Natural killer cell (primary cell): ENCODE data around the gene FIZ1. TPM values are rescaled to one million over a fixed set of nuclear protein-coding genes. Genes with fewer than 3 reads are reported as not detected.

Experiments used
- ATAC-seq, 3 donors: fragments of 150-1000 bp in 2 of 3; fragments of 200-7000 bp in 1 of 3; cut with Tn5 transposase; 1 replicate in 1 of 3; 2 replicates in 2 of 3; pipeline ENCODE4 v1.10.0; 2021; ENCODE audit warnings: mild to moderate bottlenecking in 2 of 3, moderate library complexity in 2 of 3
- DNase-seq, 2 donors: peaks; one replicate each; pipeline versions ENCODE4 v3.0.0 to v3.0.0-alpha.2; 2013 to 2021; ENCODE audit warnings: mixed read lengths in 1 of 2
- H3K27ac ChIP-seq: one replicate; pipeline ENCODE4 v1.5.1; 2013; ENCODE audit warnings: mild to moderate bottlenecking, low read length
- H3K27me3 ChIP-seq: one replicate; pipeline ENCODE4 v1.6.1; 2013; ENCODE audit warnings: low read length; ENCODE audit not compliant: control insufficient read depth, insufficient read depth
- H3K36me3 ChIP-seq: one replicate; pipeline ENCODE4 v1.6.1; 2013; ENCODE audit warnings: low read length; ENCODE audit not compliant: control insufficient read depth, insufficient read depth
- H3K4me1 ChIP-seq: one replicate; pipeline ENCODE4 v1.6.1; 2013; ENCODE audit warnings: low read length; ENCODE audit not compliant: control insufficient read depth, insufficient read depth
- H3K4me3 ChIP-seq: one replicate; pipeline ENCODE4 v1.5.1; 2013; ENCODE audit warnings: low read length
- H3K9me3 ChIP-seq: one replicate; pipeline ENCODE4 v1.6.1; 2013; ENCODE audit warnings: low read length; ENCODE audit not compliant: control insufficient read depth, insufficient read depth
- H3K27ac Mint-ChIP-seq, 2 donors: one replicate each; pipeline ENCODE4 v1.8.0; 2022; ENCODE audit warnings: mild to moderate bottlenecking in 2 of 2, mixed read lengths in 2 of 2, moderate library complexity in 1 of 2
- H3K27me3 Mint-ChIP-seq, 2 donors: one replicate each; pipeline ENCODE4 v1.8.0; 2022; ENCODE audit warnings: low read depth in 2 of 2, mixed read lengths in 2 of 2
- H3K36me3 Mint-ChIP-seq: one replicate; pipeline ENCODE4 v1.8.0; 2022; ENCODE audit warnings: mixed read lengths
- H3K4me1 Mint-ChIP-seq, 2 donors: one replicate each; pipeline ENCODE4 v1.8.0; 2022; ENCODE audit warnings: mixed read lengths in 2 of 2
- H3K4me3 Mint-ChIP-seq: one replicate; pipeline ENCODE4 v1.8.0; 2022; ENCODE audit warnings: mild to moderate bottlenecking, moderate library complexity, mixed read lengths
- H3K9me3 Mint-ChIP-seq, 2 donors: one replicate each; pipeline ENCODE4 v1.8.0; 2022; ENCODE audit warnings: mixed read lengths in 2 of 2
- CTCF ChIP-seq: fragments of 200-600 bp; IDR thresholded peaks from one replicate; pipeline ENCODE4 v1.8.0; 2022; ENCODE audit warnings: antibody characterized with exemption
- WGBS: methylation state at CpG from one replicate; pipeline ENCODE4 v1.1.7; 2013; ENCODE audit warnings: missing lambda C conversion rate; ENCODE audit not compliant: insufficient coverage; 5-methylcytosine and 5-hydroxymethylcytosine counted together
- intact Hi-C: fragments of 100-400 bp; cut with micrococcal nuclease; formaldehyde crosslinking; loops from one replicate; pipeline ENCODE4 v1.14.2; 2022
- total RNA-seq, 4 donors: library from RNA; stranded (reverse); fragments of 120-200 nt in 1 of 4; gene quantifications; one replicate each; pipeline versions ENCODE4 v1.2.3 to v1.2.4, GENCODE V29; 2013 to 2022

The FIZ1 gene
- total RNA-seq, 3 donors from 2014 or later (not counting 1 experiment from before 2014, with no cell fraction given): 8.5 to 18.2 (median 10.3) TPM

GRCh38 chr19:55566823-55567222 lies 32.5 kb downstream of the FIZ1 start:
- Histone ChIP-seq H3K36me3 (no peaks in the 10 kb centered on the region), H3K4me3 (no peak overlapping the region), H3K27me3 (peaks cover 2% of the 10 kb centered on the region), H3K4me1 (no peaks in the 10 kb centered on the region), H3K9me3 (no peaks in the 10 kb centered on the region), H3K27ac (no peak overlapping the region)
- H3K4me1 Mint-ChIP-seq: no peaks in the 10 kb centered on the region
- H3K4me3 Mint-ChIP-seq: no peak overlapping the region
- TF ChIP-seq CTCF: no peak
- H3K27ac Mint-ChIP-seq: no peak overlapping the region
- ATAC-seq (no peak), DNase-seq (no peak)
- peaks cover 0 to 12% of the 10 kb centered on the region in 2 donors for H3K27me3 Mint-ChIP-seq
- intact Hi-C loops: no loop called here
- 68% methylated on average over 9 of the region's 9 CpGs for WGBS
- no peaks in the 10 kb centered on the region for H3K9me3 Mint-ChIP-seq
- no peaks in the 10 kb centered on the region for H3K36me3 Mint-ChIP-seq

- Mint-ChIP-seq H3K4me1 (no peaks in the 10 kb centered on the region), H3K9me3 (no peaks in the 10 kb centered on the region), H3K27ac (no peak overlapping the region), H3K27me3 (peaks cover 0 to 15% of the 10 kb centered on the region in 2 donors), H3K4me3 (no peak overlapping the region), H3K36me3 (no peaks in the 10 kb centered on the region)
- intact Hi-C loops: no loop called here
- TF ChIP-seq CTCF: no peak
- H3K4me1 ChIP-seq: no peaks in the 10 kb centered on the region
- DNase-seq (no peak), ATAC-seq (no peak)
- H3K36me3 ChIP-seq: no peaks in the 10 kb centered on the region
- WGBS: 85% methylated on average over 12 of the region's 12 CpGs
- H3K4me3 ChIP-seq: no peak overlapping the region
- H3K27ac ChIP-seq: no peak overlapping the region
- H3K27me3 ChIP-seq: peaks cover 2% of the 10 kb centered on the region
- H3K9me3 ChIP-seq: peaks cover 8% of the 10 kb centered on the region
Observed at GRCh38 chr19:55563261-55563690, 36.0 kb downstream of the FIZ1 start.

GRCh38 chr19:55559684-55560083 lies 39.6 kb downstream of the FIZ1 start:
- Mint-ChIP-seq H3K9me3 (no peaks in the 10 kb centered on the region), H3K36me3 (no peaks in the 10 kb centered on the region), H3K27ac (no peak overlapping the region), H3K4me3 (no peak overlapping the region), H3K27me3 (peaks cover 0 to 5% of the 10 kb centered on the region in 2 donors), H3K4me1 (no peaks in the 10 kb centered on the region)
- no peaks in the 10 kb centered on the region for H3K36me3 ChIP-seq
- intact Hi-C loops: no loop called here
- no peaks in the 10 kb centered on the region for H3K4me1 ChIP-seq
- WGBS: 89% methylated on average over 9 of the region's 9 CpGs
- no peak overlapping the region for H3K27ac ChIP-seq
- DNase-seq (no peak), ATAC-seq (no peak)
- no peak for TF ChIP-seq CTCF
- no peaks in the 10 kb centered on the region for H3K27me3 ChIP-seq
- H3K9me3 ChIP-seq: peaks cover 8% of the 10 kb centered on the region
- H3K4me3 ChIP-seq: no peak overlapping the region

- H3K27me3 ChIP-seq: peaks cover 2% of the 10 kb centered on the region
- WGBS: 82% methylated on average over 8 of the region's 8 CpGs
- H3K9me3 ChIP-seq: no peaks in the 10 kb centered on the region
- no peak overlapping the region for H3K4me3 Mint-ChIP-seq
- no peak overlapping the region for H3K27ac ChIP-seq
- H3K27me3 Mint-ChIP-seq: peaks cover 10 to 12% of the 10 kb centered on the region in 2 donors
- ATAC-seq: no peak
- no peak overlapping the region for H3K27ac Mint-ChIP-seq
- no peak for TF ChIP-seq CTCF
- intact Hi-C loops: no loop called here
- no peaks in the 10 kb centered on the region for H3K36me3 ChIP-seq
- no peak for DNase-seq
- no peaks in the 10 kb centered on the region for H3K4me1 Mint-ChIP-seq
- H3K36me3 Mint-ChIP-seq: no peaks in the 10 kb centered on the region
- H3K9me3 Mint-ChIP-seq: no peaks in the 10 kb centered on the region
- H3K4me1 ChIP-seq: no peaks in the 10 kb centered on the region
- no peak overlapping the region for H3K4me3 ChIP-seq
Observed at GRCh38 chr19:55554741-55555152, 44.6 kb downstream of the FIZ1 start.
